WTC11 (cell line): ENCODE results near the gene ICA1. TPM values are rescaled to one million over a fixed set of nuclear protein-coding genes. Genes with fewer than 3 reads are reported as not detected.

ENCODE experiments used
- ATAC-seq: fragments of 200-7000 bp; cut with Tn5 transposase; 2 replicates; pipeline ENCODE4 v1.10.0; 2021; ENCODE audit warnings: mild to moderate bottlenecking, moderate library complexity
- CTCF ChIA-PET: fragments of 300-600 bp; sonication (Branson Sonifier 250); formaldehyde crosslinking; loops from one replicate; lab custom pipeline; 2021; ENCODE audit warnings: antibody characterized with exemption; lab: Charles Lee
- POLR2A ChIA-PET: fragments of 350-600 bp; sonication (Branson Sonifier 250); formaldehyde crosslinking; loops from one replicate; lab custom pipeline; 2021; ENCODE audit warnings: antibody characterized with exemption; lab: Charles Lee
- DNase-seq: peaks from one replicate; pipeline ENCODE4 v3.0.0; 2021; ENCODE audit warnings: low spot score
- H3K27ac Mint-ChIP-seq: 2 replicates; pipeline ENCODE4 v1.8.0; 2021; ENCODE audit warnings: mixed read lengths
- H3K27me3 Mint-ChIP-seq: 2 replicates; pipeline ENCODE4 v1.8.0; 2021; ENCODE audit warnings: low read depth, mild to moderate bottlenecking, moderate library complexity, mixed read lengths
- H3K36me3 Mint-ChIP-seq: 2 replicates; pipeline ENCODE4 v1.8.0; 2021; ENCODE audit warnings: mixed read lengths
- H3K4me1 Mint-ChIP-seq: 2 replicates; pipeline ENCODE4 v1.8.0; 2022; ENCODE audit warnings: mixed read lengths
- H3K4me3 Mint-ChIP-seq: 2 replicates; pipeline ENCODE4 v1.8.0; 2021; ENCODE audit warnings: mild to moderate bottlenecking, moderate library complexity, mixed read lengths
- H3K9me3 Mint-ChIP-seq: 2 replicates; pipeline ENCODE4 v1.8.0; 2021; ENCODE audit warnings: mixed read lengths
- ATF3 ChIP-seq: sonication (generic); formaldehyde crosslinking; conservative IDR thresholded peaks from 2 replicates; pipeline ENCODE4 v1.8.1; 2022; ENCODE audit warnings: mild to moderate bottlenecking, missing genetic modification reagents
- CREM ChIP-seq: sonication (generic); formaldehyde crosslinking; IDR thresholded peaks from 2 replicates; pipeline ENCODE4 v1.8.1; 2022; ENCODE audit warnings: mild to moderate bottlenecking, missing genetic modification reagents, moderate library complexity
- GTF2I ChIP-seq: fragments of 250-450 bp; sonication (Bioruptor Pico); conservative IDR thresholded peaks from 2 replicates; pipeline ENCODE4 v1.4.0; 2021; ENCODE audit warnings: mild to moderate bottlenecking
- HMGA2 ChIP-seq: fragments of 250-450 bp; sonication (Bioruptor Pico); IDR thresholded peaks from 2 replicates; pipeline ENCODE4 v1.4.0; 2021; ENCODE audit warnings: mild to moderate bottlenecking, moderate library complexity
- IRF2 ChIP-seq: sonication (generic); formaldehyde crosslinking; IDR thresholded peaks from 2 replicates; pipeline ENCODE4 v1.8.0; 2022; ENCODE audit warnings: low read depth, missing genetic modification reagents, borderline replicate concordance
- KAT7 ChIP-seq: sonication (generic); formaldehyde crosslinking; IDR thresholded peaks from 2 replicates; pipeline ENCODE4 v1.8.1; 2023; ENCODE audit warnings: missing genetic modification reagents, mild to moderate bottlenecking, borderline replicate concordance
- MLX ChIP-seq: sonication (generic); formaldehyde crosslinking; IDR thresholded peaks from 2 replicates; pipeline ENCODE4 v1.8.1; 2023; ENCODE audit warnings: mild to moderate bottlenecking, missing genetic modification reagents, moderate library complexity
- MXD4 ChIP-seq: fragments of 250-450 bp; sonication (Bioruptor Pico); IDR thresholded peaks from 2 replicates; pipeline ENCODE4 v1.8.0; 2021; ENCODE audit warnings: mild to moderate bottlenecking, moderate library complexity, borderline replicate concordance
- NR2C2 ChIP-seq: sonication (generic); formaldehyde crosslinking; IDR thresholded peaks from 2 replicates; pipeline ENCODE4 v1.8.0; 2022; ENCODE audit warnings: mild to moderate bottlenecking, missing genetic modification reagents
- OVOL2 ChIP-seq: fragments of 250-450 bp; sonication (Bioruptor Pico); IDR thresholded peaks from 2 replicates; pipeline ENCODE4 v1.9.0; 2021; ENCODE audit warnings: mild to moderate bottlenecking, borderline replicate concordance
- RELA ChIP-seq: sonication (generic); formaldehyde crosslinking; IDR thresholded peaks from 2 replicates; pipeline ENCODE4 v1.8.1; 2022; ENCODE audit warnings: missing genetic modification reagents, mild to moderate bottlenecking, borderline replicate concordance
- SMAD4 ChIP-seq: sonication (generic); formaldehyde crosslinking; IDR thresholded peaks from 2 replicates; pipeline ENCODE4 v1.8.0; 2022; ENCODE audit warnings: mild to moderate bottlenecking, missing genetic modification reagents
- STAT6 ChIP-seq: sonication (generic); formaldehyde crosslinking; conservative IDR thresholded peaks from 2 replicates; pipeline ENCODE4 v1.8.1; 2023; ENCODE audit warnings: mild to moderate bottlenecking, low read depth, missing genetic modification reagents, moderate library complexity
- TCF7 ChIP-seq: sonication (generic); formaldehyde crosslinking; IDR thresholded peaks from 2 replicates; pipeline ENCODE4 v1.8.0; 2022; ENCODE audit warnings: mild to moderate bottlenecking, low read depth, missing genetic modification reagents, moderate library complexity
- TP53 ChIP-seq: sonication (generic); formaldehyde crosslinking; IDR thresholded peaks from 2 replicates; pipeline ENCODE4 v1.8.1; 2023; ENCODE audit warnings: mild to moderate bottlenecking, missing genetic modification reagents
- USF1 ChIP-seq: sonication (generic); formaldehyde crosslinking; IDR thresholded peaks from 2 replicates; pipeline ENCODE4 v1.8.0; 2022; ENCODE audit warnings: mild to moderate bottlenecking, missing genetic modification reagents
- ZNF396 ChIP-seq: fragments of 250-450 bp; sonication (Bioruptor Pico); IDR thresholded peaks from 2 replicates; pipeline ENCODE4 v1.8.0; 2021; ENCODE audit warnings: mild to moderate bottlenecking, moderate library complexity, borderline replicate concordance
- ZNF532 ChIP-seq: fragments of 250-450 bp; sonication (Bioruptor Pico); IDR thresholded peaks from 2 replicates; pipeline ENCODE4 v1.9.0; 2021; ENCODE audit warnings: mild to moderate bottlenecking, borderline replicate concordance
- total RNA-seq: library from RNA; stranded (reverse); gene quantifications from 3 replicates; pipeline ENCODE4 v1.2.3, GENCODE V29; 2021
- TF ChIP-seq, protein P1 (sequence below): fragments of 250-450 bp; sonication (Bioruptor Pico); IDR thresholded peaks from 2 replicates; pipeline ENCODE4 v1.9.0; 2021; ENCODE audit warnings: moderate library complexity, mild to moderate bottlenecking, inconsistent platforms, borderline replicate concordance
- TF ChIP-seq, protein P2 (sequence below): sonication (generic); formaldehyde crosslinking; IDR thresholded peaks from 2 replicates; pipeline ENCODE4 v1.8.1; 2023; ENCODE audit warnings: mild to moderate bottlenecking, missing genetic modification reagents
- TF ChIP-seq, protein P3 (sequence below): sonication (generic); formaldehyde crosslinking; IDR thresholded peaks from 2 replicates; pipeline ENCODE4 v1.8.1; 2023; ENCODE audit warnings: mild to moderate bottlenecking, moderate library complexity, missing genetic modification reagents

The ICA1 gene
- total RNA-seq, 1 experiment from 2014 or later, result 31.2 TPM

DNA sequence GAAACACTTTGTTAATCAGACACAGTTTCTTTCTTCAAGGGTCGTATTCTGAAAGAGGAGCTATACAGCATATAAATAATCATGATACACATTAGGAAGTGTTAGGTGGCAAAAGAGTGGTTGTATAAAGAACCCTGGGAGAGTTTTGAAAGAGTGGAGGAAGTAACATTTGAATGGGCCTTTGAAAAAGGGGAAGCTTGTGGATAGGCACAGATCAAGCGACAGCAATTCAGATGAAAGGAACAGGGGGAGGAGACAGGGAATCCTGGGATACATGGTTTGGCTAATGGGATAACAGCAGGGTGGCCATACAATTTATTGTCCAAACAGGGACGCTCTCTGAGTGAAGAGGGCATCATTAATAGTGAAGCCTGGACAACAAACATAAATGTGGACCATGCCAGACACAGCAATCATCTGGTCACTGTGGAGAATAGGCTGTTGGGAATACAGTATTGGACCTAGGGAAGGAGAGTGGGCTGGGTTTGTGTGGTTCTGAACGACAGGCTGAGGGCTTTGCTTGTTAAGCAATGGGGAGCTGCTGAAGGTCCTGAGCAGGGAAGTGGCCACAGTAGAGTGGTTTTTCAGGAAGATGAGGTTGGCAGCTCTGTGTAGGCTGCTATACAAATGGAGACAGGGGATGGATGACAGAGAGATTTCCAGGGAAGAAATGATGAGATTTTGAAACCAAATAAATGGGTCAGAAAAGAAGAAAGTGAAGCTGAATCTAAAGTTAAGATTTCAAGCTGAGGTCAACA lies 75.9 kb downstream of the ICA1 start:
- no peak for TF ChIP-seq GTF2I (CRISPR knock-in tag)
- TF ChIP-seq, protein P1, sequence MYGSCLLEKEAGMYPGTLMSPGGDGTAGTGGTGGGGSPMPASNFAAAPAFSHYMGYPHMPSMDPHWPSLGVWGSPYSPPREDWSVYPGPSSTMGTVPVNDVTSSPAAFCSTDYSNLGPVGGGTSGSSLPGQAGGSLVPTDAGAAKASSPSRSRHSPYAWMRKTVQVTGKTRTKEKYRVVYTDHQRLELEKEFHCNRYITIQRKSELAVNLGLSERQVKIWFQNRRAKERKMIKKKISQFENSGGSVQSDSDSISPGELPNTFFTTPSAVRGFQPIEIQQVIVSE, result no peak
- TF ChIP-seq ZNF532 (CRISPR knock-in tag), result no peak
- TF ChIP-seq KAT7 (CRISPR knock-in tag), result no peak
- TF ChIP-seq SMAD4 (CRISPR knock-in tag), result no peak
- TF ChIP-seq MXD4 (CRISPR knock-in tag), result no peak
- TF ChIP-seq IRF2 (CRISPR knock-in tag), result no peak
- Mint-ChIP-seq H3K4me1 (peaks cover 35% of the 10 kb centered on the region), H3K9me3 (no peaks in the 10 kb centered on the region), H3K27ac (peak overlapping the region; percentile 51; the same call in 1 of the 2 replicates), H3K4me3 (no peak overlapping the region), H3K27me3 (no peaks in the 10 kb centered on the region), H3K36me3 (no peaks in the 10 kb centered on the region)
- CTCF ChIA-PET, result interaction anchor here (0.9 kb wide), 1 partner anchor 618 kb away, joined by 3 read pairs; no protein-coding TSS in a partner anchor
- POLR2A ChIA-PET, result interaction anchor here (0.6 kb wide), 1 partner anchor 38 kb away, joined by 3 read pairs; no protein-coding TSS in a partner anchor
- peak; percentile 25 for ATAC-seq
- DNase-seq, result no peak

DNA sequence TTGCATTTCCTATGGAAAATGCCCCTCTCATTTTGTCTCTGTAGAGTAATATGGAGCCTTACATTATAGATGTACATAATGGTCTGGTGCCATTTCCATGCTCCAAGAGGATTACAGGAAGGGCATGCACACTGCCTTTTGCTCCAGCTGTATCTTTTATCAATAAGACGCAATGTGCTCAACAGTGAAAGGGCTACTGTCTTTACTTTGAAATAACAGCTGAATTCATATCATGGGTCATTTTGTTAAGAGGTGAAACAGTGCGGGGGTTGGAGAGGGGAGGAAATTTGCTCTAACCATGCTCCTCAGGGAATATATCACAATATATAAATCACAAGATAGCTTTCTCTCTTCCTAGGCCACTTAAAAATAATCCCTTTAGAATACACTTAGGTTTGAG lies 77.7 kb downstream of the ICA1 start:
- DNase-seq, result no peak
- Mint-ChIP-seq H3K36me3 (no peaks in the 10 kb centered on the region), H3K9me3 (no peaks in the 10 kb centered on the region), H3K27ac (no peak overlapping the region), H3K27me3 (no peaks in the 10 kb centered on the region), H3K4me3 (no peak overlapping the region), H3K4me1 (peaks cover 20% of the 10 kb centered on the region)
- CTCF ChIA-PET, result no interaction called here
- POLR2A ChIA-PET, result no interaction called here
- no peak for ATAC-seq
- no peak for TF ChIP-seq STAT6 (CRISPR knock-in tag)
- no peak for TF ChIP-seq RELA (CRISPR knock-in tag)
- no peak for TF ChIP-seq TP53 (CRISPR knock-in tag)
- no peak for TF ChIP-seq HMGA2 (CRISPR knock-in tag)
- TF ChIP-seq TCF7 (CRISPR knock-in tag), result no peak
- TF ChIP-seq USF1 (CRISPR knock-in tag), result no peak
- TF ChIP-seq ZNF396 (CRISPR knock-in tag), result no peak
- no peak for TF ChIP-seq OVOL2
- TF ChIP-seq, protein P2, sequence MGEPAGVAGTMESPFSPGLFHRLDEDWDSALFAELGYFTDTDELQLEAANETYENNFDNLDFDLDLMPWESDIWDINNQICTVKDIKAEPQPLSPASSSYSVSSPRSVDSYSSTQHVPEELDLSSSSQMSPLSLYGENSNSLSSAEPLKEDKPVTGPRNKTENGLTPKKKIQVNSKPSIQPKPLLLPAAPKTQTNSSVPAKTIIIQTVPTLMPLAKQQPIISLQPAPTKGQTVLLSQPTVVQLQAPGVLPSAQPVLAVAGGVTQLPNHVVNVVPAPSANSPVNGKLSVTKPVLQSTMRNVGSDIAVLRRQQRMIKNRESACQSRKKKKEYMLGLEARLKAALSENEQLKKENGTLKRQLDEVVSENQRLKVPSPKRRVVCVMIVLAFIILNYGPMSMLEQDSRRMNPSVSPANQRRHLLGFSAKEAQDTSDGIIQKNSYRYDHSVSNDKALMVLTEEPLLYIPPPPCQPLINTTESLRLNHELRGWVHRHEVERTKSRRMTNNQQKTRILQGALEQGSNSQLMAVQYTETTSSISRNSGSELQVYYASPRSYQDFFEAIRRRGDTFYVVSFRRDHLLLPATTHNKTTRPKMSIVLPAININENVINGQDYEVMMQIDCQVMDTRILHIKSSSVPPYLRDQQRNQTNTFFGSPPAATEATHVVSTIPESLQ (CRISPR knock-in tag), result no peak
- TF ChIP-seq MLX, result no peak
- no peak for TF ChIP-seq ATF3 (CRISPR knock-in tag)
- TF ChIP-seq, protein P3, sequence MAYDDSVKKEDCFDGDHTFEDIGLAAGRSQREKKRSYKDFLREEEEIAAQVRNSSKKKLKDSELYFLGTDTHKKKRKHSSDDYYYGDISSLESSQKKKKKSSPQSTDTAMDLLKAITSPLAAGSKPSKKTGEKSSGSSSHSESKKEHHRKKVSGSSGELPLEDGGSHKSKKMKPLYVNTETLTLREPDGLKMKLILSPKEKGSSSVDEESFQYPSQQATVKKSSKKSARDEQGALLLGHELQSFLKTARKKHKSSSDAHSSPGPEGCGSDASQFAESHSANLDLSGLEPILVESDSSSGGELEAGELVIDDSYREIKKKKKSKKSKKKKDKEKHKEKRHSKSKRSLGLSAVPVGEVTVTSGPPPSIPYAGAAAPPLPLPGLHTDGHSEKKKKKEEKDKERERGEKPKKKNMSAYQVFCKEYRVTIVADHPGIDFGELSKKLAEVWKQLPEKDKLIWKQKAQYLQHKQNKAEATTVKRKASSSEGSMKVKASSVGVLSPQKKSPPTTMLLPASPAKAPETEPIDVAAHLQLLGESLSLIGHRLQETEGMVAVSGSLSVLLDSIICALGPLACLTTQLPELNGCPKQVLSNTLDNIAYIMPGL (CRISPR knock-in tag), result no peak
- TF ChIP-seq CREM (CRISPR knock-in tag), result no peak
- no peak for TF ChIP-seq NR2C2
